ENCODE measurements around the gene MMP17. TPM values are rescaled to one million over a fixed set of nuclear protein-coding genes. Genes with fewer than 3 reads are reported as not detected.
A peak's percentile ranks its signal among the peaks of the same experiment; 100 is the strongest.

Gene MMP17
- 30.2 and 31.8 TPM in 2 replicates for total RNA-seq (2014; rRNA removed)
- Bru-seq, nascent RNA: percentile 53 among the genes with signal in this experiment
- BruChase-seq, experiment 1, labeled RNA remaining after a 6-hour chase: percentile 53 among the genes with signal in this experiment
- percentile 48 among the genes with signal in this experiment for BruChase-seq, experiment 2, labeled RNA remaining after a 2-hour chase
- long read RNA-seq, transcript MMP17-201 (10 exons, 2,411 nt): major isoform, 22 of 78 reads
- long read RNA-seq, partial matches to known transcripts: 14 of 78 reads
- long read RNA-seq, other reads (novel, unspliced or antisense): 38 of 78 reads

- H3F3A ChIP-seq (ENCODE audit: low read length, unreplicated experiment): no peaks in the 10 kb centered on the region
- H3K27ac ChIP-seq (ENCODE audit: low read length): no peak within 1 kb of the TSS
- peak; percentile 79 for DNase-seq
- intact Hi-C loops (cut with micrococcal nuclease): loop anchor here (2.0 to 5.0 kb wide), 3 partner anchors 43 to 221 kb away; no protein-coding TSS in a partner anchor
- BruUV-seq (replicated peaks): no TSS peak
- CTCF ChIA-PET: no interaction called here
- H3K9ac ChIP-seq (ENCODE audit: low read length): peak within 1 kb of the TSS; percentile 70
- no peaks in the 10 kb centered on the region for H3K27me3 ChIP-seq (ENCODE audit: low read length)
- H2AFZ ChIP-seq (ENCODE audit: low read length): peak within 1 kb of the TSS; percentile 91
- no peaks in the 10 kb centered on the region; the same call in 1 of the 2 replicates for H3K79me2 ChIP-seq (ENCODE audit: low read length)
- POLR2A ChIA-PET (ENCODE audit: unreplicated experiment): no interaction called here
- H3K9me3 ChIP-seq (ENCODE audit: low read length): no peaks in the 10 kb centered on the region
- ATAC-seq: peak; percentile 30
- no peaks in the 10 kb centered on the region for H4K20me1 ChIP-seq (ENCODE audit: low read length)
- peak within 1 kb of the TSS; percentile 94 for H3K4me2 ChIP-seq (ENCODE audit: low read length)
- H3K4me1 ChIP-seq (ENCODE audit: insufficient read depth, low read length): peaks cover 23% of the 10 kb centered on the region
- no peaks in the 10 kb centered on the region for H3K9me2 ChIP-seq (replicated peaks; ENCODE audit: low read length)
- H3K4me3 ChIP-seq (ENCODE audit: low read length): peak within 1 kb of the TSS; percentile 85
- H3K36me3 ChIP-seq (ENCODE audit: low read depth, low read length): no peaks in the 10 kb centered on the region
- TF ChIP-seq EZH2phosphoT487 (IDR thresholded peaks at IDR 0.05; ENCODE audit: borderline replicate concordance, low read length): no peak
- TF ChIP-seq EZH2 (IDR thresholded peaks at IDR 0.05; ENCODE audit: low read length, unreplicated experiment): no peak
- TF ChIP-seq, protein P1, sequence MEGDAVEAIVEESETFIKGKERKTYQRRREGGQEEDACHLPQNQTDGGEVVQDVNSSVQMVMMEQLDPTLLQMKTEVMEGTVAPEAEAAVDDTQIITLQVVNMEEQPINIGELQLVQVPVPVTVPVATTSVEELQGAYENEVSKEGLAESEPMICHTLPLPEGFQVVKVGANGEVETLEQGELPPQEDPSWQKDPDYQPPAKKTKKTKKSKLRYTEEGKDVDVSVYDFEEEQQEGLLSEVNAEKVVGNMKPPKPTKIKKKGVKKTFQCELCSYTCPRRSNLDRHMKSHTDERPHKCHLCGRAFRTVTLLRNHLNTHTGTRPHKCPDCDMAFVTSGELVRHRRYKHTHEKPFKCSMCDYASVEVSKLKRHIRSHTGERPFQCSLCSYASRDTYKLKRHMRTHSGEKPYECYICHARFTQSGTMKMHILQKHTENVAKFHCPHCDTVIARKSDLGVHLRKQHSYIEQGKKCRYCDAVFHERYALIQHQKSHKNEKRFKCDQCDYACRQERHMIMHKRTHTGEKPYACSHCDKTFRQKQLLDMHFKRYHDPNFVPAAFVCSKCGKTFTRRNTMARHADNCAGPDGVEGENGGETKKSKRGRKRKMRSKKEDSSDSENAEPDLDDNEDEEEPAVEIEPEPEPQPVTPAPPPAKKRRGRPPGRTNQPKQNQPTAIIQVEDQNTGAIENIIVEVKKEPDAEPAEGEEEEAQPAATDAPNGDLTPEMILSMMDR (conservative IDR thresholded peaks at IDR 0.05; ENCODE audit: low read depth, low read length): no peak; the same call in 1 of the 2 replicates
Observed at GRCh38 chr12:131827961-131828534, at the start of gene MMP17. TSS of gene MMP17 (plus strand) at chr12:131828393. CDS start at chr12:131828495, 102 bp downstream.

DNA sequence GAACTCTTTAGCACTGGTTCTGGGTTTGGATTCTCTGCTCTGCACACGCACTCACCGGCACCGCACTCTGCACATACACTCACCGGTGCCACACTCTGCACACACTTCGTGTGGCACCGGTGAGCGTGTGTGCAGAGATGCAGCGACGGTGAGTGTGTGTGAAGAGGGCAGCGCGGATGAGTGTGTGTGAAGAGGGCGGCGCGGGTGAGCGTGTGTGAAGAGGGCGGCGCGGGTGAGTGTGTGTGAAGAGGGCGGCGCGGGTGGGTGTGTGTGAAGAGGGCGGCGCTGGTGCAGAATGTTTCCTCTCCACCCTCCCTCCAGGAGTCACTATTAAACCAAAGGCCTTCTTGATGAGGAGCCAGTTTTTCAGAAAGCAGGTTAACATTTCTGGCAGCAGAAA lies 49.2 kb upstream of the MMP17 start:
- Histone ChIP-seq H3K36me3 (ENCODE audit: low read depth, low read length) (peaks cover 36% of the 10 kb centered on the region), H3K4me1 (ENCODE audit: insufficient read depth, low read length) (peaks cover 20% of the 10 kb centered on the region), H3F3A (ENCODE audit: low read length, unreplicated experiment) (peaks cover 2% of the 10 kb centered on the region), H3K9me3 (ENCODE audit: low read length) (no peaks in the 10 kb centered on the region), H3K9me2 (replicated peaks; ENCODE audit: low read length) (no peaks in the 10 kb centered on the region), H2AFZ (ENCODE audit: low read length) (no peak overlapping the region), H3K27ac (ENCODE audit: low read length) (no peak overlapping the region), H3K4me2 (ENCODE audit: low read length) (no peak overlapping the region), H3K4me3 (ENCODE audit: low read length) (no peak overlapping the region), H3K27me3 (ENCODE audit: low read length) (no peaks in the 10 kb centered on the region), H3K79me2 (ENCODE audit: low read length) (peaks cover 5% of the 10 kb centered on the region; the same call in 1 of the 2 replicates), H3K9ac (ENCODE audit: low read length) (no peak overlapping the region), H4K20me1 (ENCODE audit: low read length) (no peaks in the 10 kb centered on the region)
- TF ChIP-seq, protein P1 (conservative IDR thresholded peaks at IDR 0.05; ENCODE audit: low read depth, low read length): no peak
- TF ChIP-seq EZH2phosphoT487 (IDR thresholded peaks at IDR 0.05; ENCODE audit: borderline replicate concordance, low read length) (no peak), EZH2 (IDR thresholded peaks at IDR 0.05; ENCODE audit: low read length, unreplicated experiment) (no peak)
- DNase-seq: no peak
- CTCF ChIA-PET: no interaction called here
- BruUV-seq (replicated peaks): no TSS peak
- POLR2A ChIA-PET (ENCODE audit: unreplicated experiment): no interaction called here
- ATAC-seq: no peak
- intact Hi-C loops (cut with micrococcal nuclease): no loop called here

- no peak overlapping the region for H3K4me2 ChIP-seq (ENCODE audit: low read length)
- no peaks in the 10 kb centered on the region for H3K79me2 ChIP-seq (ENCODE audit: low read length)
- H4K20me1 ChIP-seq (ENCODE audit: low read length): no peaks in the 10 kb centered on the region
- intact Hi-C loops (cut with micrococcal nuclease): loop anchor here (5.0 kb wide), 1 partner anchor 45 kb away; no protein-coding TSS in a partner anchor
- ATAC-seq (no peak), DNase-seq (no peak)
- H3K9me2 ChIP-seq (replicated peaks; ENCODE audit: low read length): no peaks in the 10 kb centered on the region
- ChIA-PET CTCF (no interaction called here), POLR2A (ENCODE audit: unreplicated experiment) (no interaction called here)
- no peaks in the 10 kb centered on the region for H3K27me3 ChIP-seq (ENCODE audit: low read length)
- H3K27ac ChIP-seq (ENCODE audit: low read length): no peak overlapping the region
- BruUV-seq (replicated peaks): no TSS peak
- no peak overlapping the region for H2AFZ ChIP-seq (ENCODE audit: low read length)
- H3K4me3 ChIP-seq (ENCODE audit: low read length): no peak overlapping the region
- peaks cover 25% of the 10 kb centered on the region for H3K4me1 ChIP-seq (ENCODE audit: insufficient read depth, low read length)
- no peak for TF ChIP-seq EZH2 (IDR thresholded peaks at IDR 0.05; ENCODE audit: low read length, unreplicated experiment)
- TF ChIP-seq, protein P1 (conservative IDR thresholded peaks at IDR 0.05; ENCODE audit: low read depth, low read length): no peak
- no peaks in the 10 kb centered on the region for H3K9me3 ChIP-seq (ENCODE audit: low read length)
- peaks cover 37% of the 10 kb centered on the region for H3K36me3 ChIP-seq (ENCODE audit: low read depth, low read length)
- peaks cover 4% of the 10 kb centered on the region for H3F3A ChIP-seq (ENCODE audit: low read length, unreplicated experiment)
- H3K9ac ChIP-seq (ENCODE audit: low read length): no peak overlapping the region
Observed at GRCh38 chr12:131782061-131782460, 46.1 kb upstream of the MMP17 start.
